C4-2B (cell line): ENCODE data around the gene CLSTN2.

Experiments
- CTCF ChIP-seq: fragments of 450-650 bp; conservative IDR thresholded peaks from 2 replicates; pipeline ENCODE4 v1.5.1; 2017; ENCODE audit warnings: mild to moderate bottlenecking
- ZFX ChIP-seq: fragments of 450-650 bp; IDR thresholded peaks from 2 replicates; pipeline ENCODE4 v1.6.1; 2017

GRCh38 chr3:140186421-140186920 is 251.5 kb downstream of the CLSTN2 start:
- no peak for TF ChIP-seq CTCF
- no peak for TF ChIP-seq ZFX
